Aorta (tissue), 5 donors: Measurements from ENCODE around the gene NEU4. TPM values are rescaled to one million over a fixed set of nuclear protein-coding genes. Genes with fewer than 3 reads are reported as not detected.
A peak's percentile ranks its signal among the peaks of the same experiment; 100 is the strongest.

Experiments used
- ATAC-seq: fragments of 200-7000 bp; cut with Tn5 transposase; one replicate; pipeline ENCODE4 v1.9.1; 2022; ENCODE audit warnings: moderate library complexity; ENCODE audit not compliant: low FRiP score
- DNase-seq, 2 donors: peaks; one replicate each; pipeline ENCODE4 v3.0.0-alpha.2; 2020
- H3K27ac ChIP-seq, 2 donors: one replicate each; pipeline ENCODE4 v1.5.1; 2013; ENCODE audit warnings: low read length in 2 of 2, mild to moderate bottlenecking in 2 of 2, moderate library complexity in 2 of 2, control low read depth in 1 of 2, inconsistent platforms in 1 of 2, low read depth in 1 of 2
- H3K27me3 ChIP-seq, 2 donors: one replicate each; pipeline ENCODE4 v1.6.1; 2013; ENCODE audit warnings: control low read depth in 1 of 2, low read length in 1 of 2, mild to moderate bottlenecking in 1 of 2, moderate library complexity in 1 of 2; ENCODE audit not compliant: insufficient read depth in 2 of 2, control insufficient read depth in 1 of 2
- H3K36me3 ChIP-seq, 2 donors: one replicate each; pipeline ENCODE4 v1.6.1; 2013; ENCODE audit warnings: control low read depth in 1 of 2, low read length in 1 of 2, mild to moderate bottlenecking in 1 of 2; ENCODE audit not compliant: insufficient read depth in 2 of 2, control insufficient read depth in 1 of 2
- H3K4me1 ChIP-seq, 2 donors: one replicate each; pipeline ENCODE4 v1.6.1; 2013; ENCODE audit warnings: low read length in 2 of 2, control low read depth in 1 of 2, mild to moderate bottlenecking in 1 of 2, moderate library complexity in 1 of 2; ENCODE audit not compliant: insufficient read depth in 2 of 2, control insufficient read depth in 1 of 2
- H3K4me3 ChIP-seq, 2 donors: one replicate each; pipeline ENCODE4 v1.5.1; 2013; ENCODE audit warnings: low read length in 2 of 2, control low read depth in 1 of 2, mild to moderate bottlenecking in 1 of 2
- H3K9me3 ChIP-seq: one replicate; pipeline ENCODE4 v1.6.1; 2013; ENCODE audit warnings: mild to moderate bottlenecking, low read length; ENCODE audit not compliant: control insufficient read depth
- WGBS, 2 donors: extraction: QIAGEN DNeasy Blood & Tissue Kit; methylation state at CpG; one replicate each; pipeline ENCODE4 v1.1.7; 2013; 5-methylcytosine and 5-hydroxymethylcytosine counted together
- intact Hi-C, 2 donors: fragments of 100-400 bp; cut with DNase I; formaldehyde crosslinking; loops; one replicate each; pipeline versions ENCODE4 v1.14.2 to v1.15.0; 2022
- polyA plus RNA-seq, 2 donors: library from polyadenylated mRNA; stranded (reverse); fragments of 200-250 nt; gene quantifications; one replicate each; pipeline ENCODE4 v1.2.3, GENCODE V29; 2013
- total RNA-seq, 2 donors: library from RNA; stranded (reverse); fragmentation: NEBNext Ultra II Directional; extraction: Animal tissue kit (Norgen Biotek cat#: 25700); gene quantifications; one replicate each; pipeline ENCODE4 v1.2.1, GENCODE V29; 2021
- donor health status: healthy with polysubstance abuse.
- donor health status: Bipolar disorder and iron deficiency.
- donor health status: DM: no; HTN: no; CAD: no.
- donor health status: DM: no; HTN: no; CAD: no.
- donor health status: DM: yes; HTN: yes; CAD: no.

The NEU4 gene
- total and polyA plus RNA-seq, 4 donors, result 0.26 to 6.4 TPM; not detected in 2

DNA sequence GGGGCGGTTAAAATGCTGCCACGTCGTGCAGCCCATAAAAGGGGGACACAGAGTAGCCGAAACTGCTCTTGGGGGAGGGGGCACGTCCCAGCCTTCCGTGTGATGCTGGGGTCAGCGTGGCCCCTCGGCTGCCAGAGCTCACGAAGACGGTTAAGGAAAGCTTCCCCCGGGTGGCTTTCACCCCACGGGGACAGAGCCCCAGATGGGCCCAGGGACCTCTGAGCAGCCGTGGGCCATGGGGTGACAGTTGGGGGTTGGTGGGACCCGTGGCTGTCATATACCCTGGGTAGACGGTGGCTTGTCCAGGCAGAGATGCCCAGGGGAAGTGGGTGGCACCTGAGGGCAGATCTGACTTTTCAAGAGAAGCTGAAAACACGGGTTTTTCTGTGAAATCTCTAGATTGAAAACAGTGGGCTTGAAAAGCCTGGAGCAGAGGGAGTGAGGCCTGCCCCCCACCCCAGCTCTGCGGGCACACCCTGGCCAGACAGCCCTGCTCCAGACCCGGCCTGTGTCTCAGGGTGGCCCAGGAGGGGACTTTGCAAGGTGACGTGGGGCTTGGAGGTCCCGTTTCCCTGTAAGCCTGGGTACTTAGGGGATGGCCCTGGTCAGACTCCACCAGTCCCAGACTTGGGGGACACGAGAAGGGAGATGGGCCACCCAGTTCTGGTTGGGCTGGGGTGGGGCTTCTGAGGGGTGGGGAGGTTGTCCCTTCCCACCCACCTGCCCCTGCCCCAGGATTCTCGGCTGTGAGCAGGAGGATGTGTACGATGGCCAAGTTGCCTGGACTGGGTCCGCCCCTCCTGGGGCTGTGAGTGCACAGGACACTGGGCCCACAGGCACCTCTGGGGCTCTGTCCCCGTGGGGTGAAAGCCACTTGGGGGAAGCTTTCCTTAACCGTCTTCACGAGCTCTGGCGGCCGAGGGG, 652 bp downstream of the NEU4 start:
- H3K4me3 ChIP-seq, result no peak overlapping the region
- intact Hi-C loops, result no loop called here

DNA sequence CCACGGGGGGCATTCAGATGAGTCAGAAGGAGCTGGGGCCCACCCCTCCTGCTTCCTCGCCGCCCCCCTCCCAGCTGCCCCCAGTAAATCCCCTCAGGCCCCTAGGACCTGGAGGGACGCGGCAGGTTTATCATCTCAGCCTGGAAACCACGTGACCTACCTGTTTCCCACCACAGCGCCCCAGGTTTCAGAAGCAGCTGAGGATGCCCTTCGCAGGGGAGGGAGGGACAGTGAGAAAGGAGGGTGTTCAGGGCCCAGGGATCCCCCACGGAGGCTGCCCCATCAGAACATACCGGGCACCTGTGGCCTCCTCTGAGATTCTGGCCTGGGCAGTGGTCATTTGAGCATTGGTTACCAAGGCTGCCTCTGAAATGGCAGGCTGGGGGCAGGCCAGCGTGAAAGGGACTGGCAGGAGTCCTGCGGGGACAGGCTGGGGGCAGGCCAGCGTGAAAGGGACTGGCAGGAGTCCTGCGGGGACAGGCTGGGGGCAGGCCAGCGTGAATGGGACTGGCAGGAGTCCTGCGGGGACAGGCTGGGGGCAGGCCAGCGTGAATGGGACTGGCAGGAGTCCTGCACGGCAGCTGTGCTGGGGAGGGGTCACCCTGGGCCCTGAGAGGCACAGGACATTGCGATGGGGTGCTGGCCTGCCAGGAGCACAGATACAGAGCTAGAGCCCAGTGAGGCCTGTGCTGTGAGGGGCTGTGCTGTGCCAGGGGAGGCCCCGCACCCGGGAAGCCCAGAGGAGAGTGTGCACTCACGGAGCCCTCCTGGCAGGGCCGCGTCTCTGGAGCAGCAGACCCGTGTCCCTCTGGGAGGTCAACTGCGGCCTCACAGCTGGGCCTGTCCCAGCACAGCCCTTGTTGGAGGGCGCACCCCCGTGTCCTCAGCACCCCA, 1.6 kb downstream of the NEU4 start:
- no peaks in the 10 kb centered on the region for H3K9me3 ChIP-seq
- no peak overlapping the region for H3K4me3 ChIP-seq
- ATAC-seq (peak; percentile 33), DNase-seq (peak; percentile 34 to 75)
- 35 to 39% methylated on average over 21 to 28 of the region's 28 CpGs for WGBS, 2 donors
- intact Hi-C loops, result no loop called here
- H3K36me3 ChIP-seq, result no peaks in the 10 kb centered on the region
- H3K27ac ChIP-seq, result no peak overlapping the region
- H3K27me3 ChIP-seq, result no peaks in the 10 kb centered on the region
- no peaks in the 10 kb centered on the region for H3K4me1 ChIP-seq

More for the DNA sequence above, 652 bp downstream of the NEU4 start:
- Histone ChIP-seq H3K27me3 (no peaks in the 10 kb centered on the region), H3K36me3 (no peaks in the 10 kb centered on the region), H3K9me3 (no peaks in the 10 kb centered on the region), H3K4me1 (no peaks in the 10 kb centered on the region), H3K27ac (no peak overlapping the region)
- DNase-seq (peak in 1 of 2 donors; percentile 69), ATAC-seq (no peak)
- WGBS, 2 donors, result 88 to 89% methylated on average over 29 of the region's 29 CpGs

DNA sequence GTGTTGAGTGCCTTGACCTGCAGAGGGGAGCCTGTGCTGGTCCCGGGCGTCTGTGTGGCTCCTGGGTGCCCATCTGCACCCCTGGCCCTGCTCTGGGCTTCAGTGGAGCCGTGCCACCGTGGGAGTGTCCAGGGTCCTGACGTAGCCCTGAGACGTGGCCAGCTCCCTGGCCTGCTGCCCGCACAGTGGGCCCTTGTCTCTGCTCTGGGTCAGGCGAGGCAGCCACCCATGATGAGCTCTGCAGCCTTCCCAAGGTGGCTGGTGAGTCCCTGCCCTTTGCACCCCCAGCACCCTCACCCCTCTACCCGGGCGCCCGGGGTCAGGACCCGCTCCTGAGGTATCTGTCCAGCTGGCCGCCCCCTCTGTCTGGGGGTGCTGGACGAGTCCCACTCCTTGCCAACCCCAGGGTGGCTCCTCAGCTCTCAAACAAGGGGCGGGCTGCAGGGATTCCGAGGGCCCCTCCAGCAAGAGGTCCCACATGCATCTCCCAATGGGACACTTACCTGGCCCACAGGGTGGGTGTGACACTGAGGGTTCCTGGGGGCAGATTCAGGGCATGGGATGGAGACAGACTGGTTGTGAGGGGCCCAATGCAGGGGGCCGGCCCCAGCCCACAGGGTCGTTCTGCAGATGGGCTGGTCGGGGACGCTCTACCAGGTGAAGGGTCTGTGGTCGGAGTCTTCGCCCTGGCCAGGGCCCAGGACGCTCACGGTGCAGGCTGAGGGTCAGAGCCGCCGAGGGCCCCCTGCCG, 2.4 kb downstream of the NEU4 start:
- ATAC-seq, result peak; percentile 36
- intact Hi-C loops, result no loop called here

GRCh38 chr2:241811952-241812729, 3.1 kb downstream of the NEU4 start:
- Histone ChIP-seq H3K27me3 (no peaks in the 10 kb centered on the region), H3K9me3 (no peaks in the 10 kb centered on the region), H3K27ac (no peak overlapping the region), H3K36me3 (no peaks in the 10 kb centered on the region), H3K4me3 (no peak overlapping the region), H3K4me1 (no peaks in the 10 kb centered on the region)
- DNase-seq (peak; percentile 36 to 73), ATAC-seq (no peak)
- intact Hi-C loops, result no loop called here
- 87 to 88% methylated on average over 20 of the region's 20 CpGs for WGBS, 2 donors

More for the DNA sequence above, 2.4 kb downstream of the NEU4 start:
- peak; percentile 46 to 77 for DNase-seq
- WGBS, 2 donors, result 69 to 70% methylated on average over 25 to 27 of the region's 27 CpGs
- Histone ChIP-seq H3K36me3 (no peaks in the 10 kb centered on the region), H3K4me3 (no peak overlapping the region), H3K9me3 (no peaks in the 10 kb centered on the region), H3K4me1 (no peaks in the 10 kb centered on the region), H3K27me3 (no peaks in the 10 kb centered on the region), H3K27ac (no peak overlapping the region)

- Histone ChIP-seq H3K27ac (no peak overlapping the region), H3K9me3 (no peaks in the 10 kb centered on the region), H3K27me3 (no peaks in the 10 kb centered on the region), H3K4me3 (no peak overlapping the region), H3K36me3 (no peaks in the 10 kb centered on the region), H3K4me1 (no peaks in the 10 kb centered on the region)
- intact Hi-C loops, result no loop called here
- WGBS, 2 donors, result 88 to 91% methylated on average over 39 to 40 of the region's 40 CpGs
- ATAC-seq, result no peak
- peak; percentile 39 to 74 for DNase-seq
Observed at GRCh38 chr2:241812730-241813643, 4.0 kb downstream of the NEU4 start.

DNA sequence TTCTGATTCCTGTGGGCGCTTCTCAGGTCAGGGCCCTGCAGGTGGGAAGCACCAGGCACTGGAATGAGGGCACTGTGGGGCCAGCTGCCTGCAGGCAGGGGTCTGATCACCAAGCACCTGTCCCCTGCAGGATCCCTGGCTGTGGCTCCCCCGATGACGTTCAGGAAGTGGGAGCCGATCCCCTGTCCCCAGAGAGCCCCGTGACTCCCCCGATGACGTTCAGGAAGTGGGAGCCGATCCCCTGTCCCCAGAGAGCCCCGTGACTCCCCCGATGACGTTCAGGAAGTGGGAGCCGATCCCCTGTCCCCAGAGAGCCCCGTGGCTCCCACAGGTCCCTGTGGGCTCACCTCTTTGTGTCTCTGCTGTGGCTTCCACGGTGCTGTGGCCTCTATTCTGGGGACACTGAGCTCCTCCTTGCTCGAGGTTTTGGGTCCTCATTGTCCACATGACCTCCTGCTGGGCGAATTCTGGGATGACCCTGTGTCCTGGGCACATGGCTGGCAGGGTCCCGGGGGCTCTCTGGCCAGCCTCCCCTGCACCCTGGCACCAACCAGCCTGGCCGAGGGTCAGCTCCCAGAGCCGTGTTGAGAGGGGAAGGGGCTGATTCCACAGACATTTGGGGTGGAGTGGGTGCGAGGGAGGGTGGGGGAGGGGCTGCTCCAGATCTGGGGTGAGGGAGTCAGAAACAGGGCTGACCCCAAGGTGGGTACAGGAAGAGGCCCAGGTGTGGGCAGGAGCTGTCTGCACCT, 4.8 kb downstream of the NEU4 start:
- WGBS, 2 donors, result 63 to 69% methylated on average over 20 of the region's 20 CpGs
- H3K27ac ChIP-seq, result no peak overlapping the region
- H3K4me3 ChIP-seq, result no peak overlapping the region
- no peak for ATAC-seq
- DNase-seq, result peak in 1 of 2 donors; percentile 69
- no peaks in the 10 kb centered on the region for H3K27me3 ChIP-seq
- intact Hi-C loops, result no loop called here
- no peaks in the 10 kb centered on the region for H3K4me1 ChIP-seq
- no peaks in the 10 kb centered on the region for H3K9me3 ChIP-seq
- H3K36me3 ChIP-seq, result no peaks in the 10 kb centered on the region

GRCh38 chr2:241814393-241814642, 5.3 kb downstream of the NEU4 start:
- Histone ChIP-seq H3K4me3 (no peak overlapping the region), H3K27ac (no peak overlapping the region), H3K36me3 (no peaks in the 10 kb centered on the region), H3K27me3 (no peaks in the 10 kb centered on the region), H3K4me1 (no peaks in the 10 kb centered on the region), H3K9me3 (no peaks in the 10 kb centered on the region)
- intact Hi-C loops, result no loop called here
- DNase-seq, result no peak
- 91% methylated on average over 15 to 17 of the region's 17 CpGs for WGBS, 2 donors
- no peak for ATAC-seq
